HL-60 (cell line): ENCODE data around the gene TRAPPC3L.
A peak's percentile ranks its signal among the peaks of the same experiment; 100 is the strongest.

Experiments used
- CTCF ChIP-seq: IDR thresholded peaks from one replicate; pipeline ENCODE4 v1.5.1; 2011; ENCODE audit warnings: low read length, control low read depth, inconsistent platforms; ENCODE audit not compliant: insufficient read depth
- POLR2AphosphoS5 ChIP-seq: IDR thresholded peaks from 2 replicates; pipeline ENCODE4 v1.6.1; 2012; ENCODE audit warnings: low read depth

DNA sequence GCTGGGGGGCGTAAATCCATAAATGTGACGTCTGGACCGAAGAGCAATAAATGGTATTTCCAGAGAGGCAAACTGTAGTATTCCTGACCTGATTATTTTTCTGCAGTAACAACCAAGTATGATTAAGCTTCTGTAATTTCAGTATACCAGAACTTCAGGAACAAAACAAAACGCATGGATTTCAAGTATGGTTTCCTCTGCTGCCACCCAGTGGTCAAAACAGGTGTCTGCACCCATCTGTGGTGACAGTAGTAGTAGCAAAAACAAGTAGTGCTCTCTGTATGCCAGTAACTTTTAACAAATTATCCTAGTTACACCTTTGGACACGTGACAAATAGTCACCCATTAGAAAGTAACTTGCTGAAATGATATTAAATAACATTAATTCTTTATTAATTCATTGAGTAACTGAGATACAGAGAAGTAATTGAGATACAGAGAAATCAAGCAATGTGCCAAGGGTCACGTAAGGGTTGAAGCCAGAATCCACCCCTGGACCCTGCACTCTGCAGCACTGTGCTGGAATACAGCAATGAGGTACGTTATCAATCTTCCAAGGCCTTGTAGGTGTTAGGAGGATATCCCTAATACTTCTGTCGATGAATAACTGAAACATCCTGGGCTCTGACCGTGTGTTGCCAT, 16.0 kb upstream of the TRAPPC3L start:
- peak; percentile 66 for TF ChIP-seq CTCF
- TF ChIP-seq POLR2AphosphoS5 = no peak
